Measurements from ENCODE around the gene ZNF555. TPM values are rescaled to one million over a fixed set of nuclear protein-coding genes. Genes with fewer than 3 reads are reported as not detected.

The ZNF555 gene
- total and polyA plus RNA-seq, 4 experiments from 2014 or later, result 2.2 to 11.5 (median 8.1) TPM

GRCh38 chr19:2808129-2808941 is 32.9 kb upstream of the ZNF555 start:
- CTCF ChIA-PET (ENCODE audit: partially characterized antibody), result no interaction called here
- peaks cover 16 to 17% of the 10 kb centered on the region in 2 donors for H3K36me3 Mint-ChIP-seq
- POLR2A ChIA-PET (ENCODE audit: partially characterized antibody), result no interaction called here

GRCh38 chr19:2809387-2810140 is 31.7 kb upstream of the ZNF555 start:
- Mint-ChIP-seq H3K4me3 (no peak overlapping the region), H3K36me3 (peaks cover 10 to 16% of the 10 kb centered on the region in 2 donors), H3K9me3 (no peaks in the 10 kb centered on the region), H3K4me1 (no peaks in the 10 kb centered on the region), H3K27ac (no peak overlapping the region), H3K27me3 (no peaks in the 10 kb centered on the region)
- Histone ChIP-seq H3K9me3 (ENCODE audit: control insufficient read depth in 1 of 2, low read length in 2 of 2) (no peaks in the 10 kb centered on the region), H3K27me3 (ENCODE audit: insufficient read depth, low read length) (no peaks in the 10 kb centered on the region), H3K4me3 (ENCODE audit: low read length in 2 of 2) (no peak overlapping the region), H3K4me1 (ENCODE audit: insufficient read depth, low read length) (no peaks in the 10 kb centered on the region), H3K27ac (ENCODE audit: low read depth, low read length) (no peak overlapping the region), H3K36me3 (ENCODE audit: insufficient read depth, low read length) (peaks cover 8% of the 10 kb centered on the region)
- ChIA-PET POLR2A (ENCODE audit: partially characterized antibody) (no interaction called here), CTCF (ENCODE audit: partially characterized antibody) (no interaction called here)
- no peak for DNase-seq
- intact Hi-C loops (cut with micrococcal nuclease), result loop anchor here (10.0 kb wide), 1 partner anchor 225 kb away; no protein-coding TSS in a partner anchor

More at GRCh38 chr19:2808129-2808941, 32.9 kb upstream of the ZNF555 start:
- H3K36me3 ChIP-seq (ENCODE audit: insufficient read depth, low read length), result peaks cover 8% of the 10 kb centered on the region
- no peaks in the 10 kb centered on the region for H3K4me1 ChIP-seq (ENCODE audit: insufficient read depth, low read length)
- H3K27ac Mint-ChIP-seq, result no peak overlapping the region
- no peak overlapping the region for H3K4me3 Mint-ChIP-seq
- no peaks in the 10 kb centered on the region for H3K4me1 Mint-ChIP-seq
- DNase-seq, result no peak
- no peaks in the 10 kb centered on the region for H3K9me3 ChIP-seq (ENCODE audit: control insufficient read depth in 1 of 2, low read length in 2 of 2)
- no peaks in the 10 kb centered on the region for H3K27me3 Mint-ChIP-seq
- H3K9me3 Mint-ChIP-seq, result no peaks in the 10 kb centered on the region
- H3K27me3 ChIP-seq (ENCODE audit: insufficient read depth, low read length), result no peaks in the 10 kb centered on the region
- H3K27ac ChIP-seq (ENCODE audit: low read depth, low read length), result no peak overlapping the region
- intact Hi-C loops (cut with micrococcal nuclease), result no loop called here
- H3K4me3 ChIP-seq (ENCODE audit: low read length in 2 of 2), result no peak overlapping the region

- no peak overlapping the region for H3K4me3 Mint-ChIP-seq
- peaks cover 10 to 15% of the 10 kb centered on the region in 2 donors for H3K36me3 Mint-ChIP-seq
- Histone ChIP-seq H3K4me3 (ENCODE audit: low read length in 2 of 2) (no peak overlapping the region), H3K36me3 (ENCODE audit: insufficient read depth, low read length) (peaks cover 8% of the 10 kb centered on the region), H3K27ac (ENCODE audit: low read depth, low read length) (no peak overlapping the region), H3K27me3 (ENCODE audit: insufficient read depth, low read length) (no peaks in the 10 kb centered on the region), H3K4me1 (ENCODE audit: insufficient read depth, low read length) (no peaks in the 10 kb centered on the region), H3K9me3 (ENCODE audit: control insufficient read depth in 1 of 2, low read length in 2 of 2) (no peaks in the 10 kb centered on the region)
- H3K9me3 Mint-ChIP-seq, result no peaks in the 10 kb centered on the region
- DNase-seq, result no peak
- intact Hi-C loops (cut with micrococcal nuclease), result loop anchor here (10.0 kb wide), 1 partner anchor 224 kb away; no protein-coding TSS in a partner anchor
- H3K4me1 Mint-ChIP-seq, result no peaks in the 10 kb centered on the region
- H3K27me3 Mint-ChIP-seq, result no peaks in the 10 kb centered on the region
- ChIA-PET POLR2A (ENCODE audit: partially characterized antibody) (no interaction called here), CTCF (ENCODE audit: partially characterized antibody) (no interaction called here)
- H3K27ac Mint-ChIP-seq, result no peak overlapping the region
These were observed 30.9 kb upstream of the ZNF555 start for GRCh38 chr19:2810141-2811091.

GRCh38 chr19:2811221-2811722 is 30.0 kb upstream of the ZNF555 start:
- no peaks in the 10 kb centered on the region for H3K4me1 Mint-ChIP-seq
- H3K27me3 Mint-ChIP-seq, result no peaks in the 10 kb centered on the region
- Histone ChIP-seq H3K36me3 (ENCODE audit: insufficient read depth, low read length) (peaks cover 8% of the 10 kb centered on the region), H3K27me3 (ENCODE audit: insufficient read depth, low read length) (no peaks in the 10 kb centered on the region), H3K4me3 (ENCODE audit: low read length in 2 of 2) (no peak overlapping the region), H3K9me3 (ENCODE audit: control insufficient read depth in 1 of 2, low read length in 2 of 2) (no peaks in the 10 kb centered on the region), H3K4me1 (ENCODE audit: insufficient read depth, low read length) (no peaks in the 10 kb centered on the region), H3K27ac (ENCODE audit: low read depth, low read length) (no peak overlapping the region)
- peaks cover 10 to 13% of the 10 kb centered on the region in 2 donors for H3K36me3 Mint-ChIP-seq
- H3K9me3 Mint-ChIP-seq, result no peaks in the 10 kb centered on the region
- DNase-seq, result no peak
- POLR2A ChIA-PET (ENCODE audit: partially characterized antibody), result no interaction called here
- H3K27ac Mint-ChIP-seq, result no peak overlapping the region
- no peak overlapping the region for H3K4me3 Mint-ChIP-seq
- intact Hi-C loops (cut with micrococcal nuclease), result loop anchor here (10.0 kb wide), 1 partner anchor 224 kb away; no protein-coding TSS in a partner anchor
- CTCF ChIA-PET (ENCODE audit: partially characterized antibody), result no interaction called here

GRCh38 chr19:2811735-2812413 is 29.4 kb upstream of the ZNF555 start:
- POLR2A ChIA-PET (ENCODE audit: partially characterized antibody), result no interaction called here
- Mint-ChIP-seq H3K27ac (no peak overlapping the region), H3K4me1 (no peaks in the 10 kb centered on the region), H3K36me3 (peaks cover 10 to 13% of the 10 kb centered on the region in 2 donors), H3K27me3 (no peaks in the 10 kb centered on the region), H3K9me3 (no peaks in the 10 kb centered on the region), H3K4me3 (no peak overlapping the region)
- Histone ChIP-seq H3K27me3 (ENCODE audit: insufficient read depth, low read length) (no peaks in the 10 kb centered on the region), H3K36me3 (ENCODE audit: insufficient read depth, low read length) (peaks cover 8% of the 10 kb centered on the region), H3K4me1 (ENCODE audit: insufficient read depth, low read length) (no peaks in the 10 kb centered on the region), H3K27ac (ENCODE audit: low read depth, low read length) (no peak overlapping the region), H3K9me3 (ENCODE audit: control insufficient read depth in 1 of 2, low read length in 2 of 2) (no peaks in the 10 kb centered on the region), H3K4me3 (ENCODE audit: low read length in 2 of 2) (no peak overlapping the region)
- intact Hi-C loops (cut with micrococcal nuclease), result loop anchor here (10.0 kb wide), 1 partner anchor 223 kb away; no protein-coding TSS in a partner anchor
- no peak for DNase-seq
- CTCF ChIA-PET (ENCODE audit: partially characterized antibody), result no interaction called here

- Mint-ChIP-seq H3K36me3 (peaks cover 10 to 13% of the 10 kb centered on the region in 2 donors), H3K9me3 (no peaks in the 10 kb centered on the region), H3K4me1 (no peaks in the 10 kb centered on the region), H3K27me3 (no peaks in the 10 kb centered on the region), H3K4me3 (no peak overlapping the region), H3K27ac (no peak overlapping the region)
- intact Hi-C loops (cut with micrococcal nuclease), result loop anchor here (10.0 kb wide), 1 partner anchor 222 kb away; no protein-coding TSS in a partner anchor
- ChIA-PET POLR2A (ENCODE audit: partially characterized antibody) (no interaction called here), CTCF (ENCODE audit: partially characterized antibody) (no interaction called here)
- Histone ChIP-seq H3K4me3 (ENCODE audit: low read length in 2 of 2) (no peak overlapping the region), H3K27me3 (ENCODE audit: insufficient read depth, low read length) (no peaks in the 10 kb centered on the region), H3K36me3 (ENCODE audit: insufficient read depth, low read length) (peaks cover 8% of the 10 kb centered on the region), H3K4me1 (ENCODE audit: insufficient read depth, low read length) (no peaks in the 10 kb centered on the region), H3K27ac (ENCODE audit: low read depth, low read length) (no peak overlapping the region), H3K9me3 (ENCODE audit: control insufficient read depth in 1 of 2, low read length in 2 of 2) (no peaks in the 10 kb centered on the region)
- no peak for DNase-seq
These were observed 28.7 kb upstream of the ZNF555 start for GRCh38 chr19:2812414-2813234.

All from CD4-positive, alpha-beta memory T cell (primary cell).